GM13976 (cell line): Measurements from ENCODE around the gene NXN.
"Not testable (repeated sequence)": the region's sequence is repeated elsewhere in the genome, so short reads cannot be mapped to it uniquely, and the experiment has no call there.

Source experiments
- DNase-seq: peaks from one replicate; pipeline ENCODE4 v3.0.0; 2012; ENCODE audit warnings: low spot score
- in situ Hi-C: fragments of 300-500 bp; cut with MboI; formaldehyde crosslinking; loops from one replicate; pipeline ENCODE4 v1.12.0; 2022; ENCODE audit warnings: low sequenced_read_pairs, mixed read lengths, inconsistent platforms; ENCODE audit not compliant: unreplicated experiment
- TF ChIP-seq, protein P1 (sequence below): IDR thresholded peaks from 2 replicates; pipeline ENCODE4 v1.5.1; 2012; ENCODE audit warnings: borderline replicate concordance, mild to moderate bottlenecking; ENCODE audit not compliant: insufficient read depth; ENCODE audit errors: extremely low read depth, missing control alignments, control extremely low read depth

Gene NXN

GRCh38 chr17:760371-760770, 219.2 kb downstream of the NXN start:
- DNase-seq, result no peak
- in situ Hi-C loops, result no loop called here
- TF ChIP-seq, protein P1, sequence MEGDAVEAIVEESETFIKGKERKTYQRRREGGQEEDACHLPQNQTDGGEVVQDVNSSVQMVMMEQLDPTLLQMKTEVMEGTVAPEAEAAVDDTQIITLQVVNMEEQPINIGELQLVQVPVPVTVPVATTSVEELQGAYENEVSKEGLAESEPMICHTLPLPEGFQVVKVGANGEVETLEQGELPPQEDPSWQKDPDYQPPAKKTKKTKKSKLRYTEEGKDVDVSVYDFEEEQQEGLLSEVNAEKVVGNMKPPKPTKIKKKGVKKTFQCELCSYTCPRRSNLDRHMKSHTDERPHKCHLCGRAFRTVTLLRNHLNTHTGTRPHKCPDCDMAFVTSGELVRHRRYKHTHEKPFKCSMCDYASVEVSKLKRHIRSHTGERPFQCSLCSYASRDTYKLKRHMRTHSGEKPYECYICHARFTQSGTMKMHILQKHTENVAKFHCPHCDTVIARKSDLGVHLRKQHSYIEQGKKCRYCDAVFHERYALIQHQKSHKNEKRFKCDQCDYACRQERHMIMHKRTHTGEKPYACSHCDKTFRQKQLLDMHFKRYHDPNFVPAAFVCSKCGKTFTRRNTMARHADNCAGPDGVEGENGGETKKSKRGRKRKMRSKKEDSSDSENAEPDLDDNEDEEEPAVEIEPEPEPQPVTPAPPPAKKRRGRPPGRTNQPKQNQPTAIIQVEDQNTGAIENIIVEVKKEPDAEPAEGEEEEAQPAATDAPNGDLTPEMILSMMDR, result no peak

- in situ Hi-C loops, result no loop called here
- TF ChIP-seq, protein P1, result no peak
- DNase-seq, result no peak
Observed at GRCh38 chr17:759964-760363, 219.6 kb downstream of the NXN start.

DNA sequence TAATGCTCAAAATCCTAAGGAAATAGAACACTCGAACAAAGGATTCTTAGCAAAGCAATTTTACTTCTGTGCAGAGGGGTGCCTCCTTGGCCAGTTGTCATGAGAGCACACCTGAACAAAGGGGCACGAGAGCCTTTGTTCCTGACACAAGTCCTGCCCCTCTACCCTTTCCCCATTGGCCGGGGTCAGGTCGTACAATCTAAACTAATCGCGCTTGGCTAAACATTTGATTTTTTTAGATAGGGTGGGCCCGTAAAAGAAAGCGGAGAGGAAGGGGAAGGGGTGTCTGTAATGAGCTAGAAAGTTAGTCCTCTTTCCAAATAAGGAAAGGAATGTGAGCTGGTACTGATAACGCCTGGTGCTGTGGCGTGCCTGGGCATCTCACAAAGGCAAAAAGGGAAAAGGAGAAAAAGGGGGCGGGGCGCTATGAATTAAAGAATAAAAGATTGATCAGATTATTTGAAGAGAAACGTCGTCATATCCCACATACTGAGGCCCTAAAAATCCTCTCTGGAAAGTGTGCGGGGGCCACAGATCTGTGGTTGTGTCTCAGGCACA, 223.5 kb downstream of the NXN start:
- DNase-seq, in situ Hi-C loops: not testable (repeated sequence)

DNA sequence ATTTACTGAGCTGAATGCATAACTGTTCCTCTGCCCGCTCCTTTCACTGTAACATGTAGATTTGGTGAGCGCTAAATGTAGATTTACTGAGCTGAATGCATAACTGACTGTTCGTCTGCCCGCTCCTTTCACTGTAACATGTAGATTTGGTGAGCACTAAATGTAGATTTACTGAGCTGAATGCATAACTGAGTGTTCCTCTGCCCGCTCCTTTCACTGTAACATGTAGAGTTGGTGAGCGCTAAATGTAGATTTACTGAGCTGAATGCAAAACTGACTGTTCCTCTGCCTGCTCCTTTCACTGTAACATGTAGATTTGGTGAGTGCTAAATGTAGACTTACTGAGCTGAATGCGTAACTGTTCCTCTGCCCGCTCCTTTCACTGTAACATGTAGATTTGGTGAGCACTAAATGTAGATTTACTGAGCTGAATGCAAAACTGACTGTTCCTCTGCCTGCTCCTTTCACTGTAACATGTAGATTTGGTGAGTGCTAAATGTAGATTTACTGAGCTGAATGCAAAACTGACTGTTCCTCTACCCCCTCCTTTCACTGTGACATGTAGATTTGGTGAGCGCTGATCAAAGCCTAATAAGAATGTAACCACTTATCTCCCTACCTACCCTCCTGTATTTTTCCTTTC, 224.1 kb downstream of the NXN start:
- DNase-seq, in situ Hi-C loops: not testable (repeated sequence)

- in situ Hi-C loops, result no loop called here
- no peak for DNase-seq
Observed at GRCh38 chr17:753418-753817, 226.2 kb downstream of the NXN start.

DNA sequence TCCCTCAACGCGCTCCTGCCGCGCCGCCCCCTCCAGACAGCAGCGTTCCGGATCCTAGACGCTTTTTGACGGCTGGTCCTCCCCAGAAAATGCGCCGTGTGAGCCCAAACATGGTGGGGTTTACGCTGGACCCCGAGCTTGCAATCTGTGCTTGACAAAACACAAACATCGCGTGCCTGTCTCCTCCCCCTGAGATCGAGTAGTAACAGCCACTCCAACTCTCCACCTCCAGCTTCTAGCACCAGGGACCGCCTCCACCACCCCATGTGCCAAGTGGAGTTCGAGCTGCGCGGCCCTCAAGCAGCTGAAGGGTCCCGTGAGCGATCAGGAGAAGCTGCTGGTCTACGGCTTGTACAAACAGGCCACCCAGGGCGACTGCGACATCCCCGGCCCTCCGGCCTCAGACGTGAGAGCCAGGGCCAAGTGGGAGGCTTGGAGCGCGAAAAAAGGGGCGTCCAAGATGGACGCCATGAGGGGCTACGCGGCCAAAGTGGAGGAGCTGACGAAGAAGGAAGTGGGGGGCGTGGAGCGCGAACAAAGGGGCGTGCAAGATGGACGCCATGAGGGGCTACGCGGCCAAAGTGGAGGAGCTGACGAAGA, 226.9 kb downstream of the NXN start:
- TF ChIP-seq, protein P1, result no peak
- in situ Hi-C loops, result no loop called here
- DNase-seq, result no peak

More at GRCh38 chr17:753418-753817, 226.2 kb downstream of the NXN start:
- TF ChIP-seq, protein P1, result no peak

DNA sequence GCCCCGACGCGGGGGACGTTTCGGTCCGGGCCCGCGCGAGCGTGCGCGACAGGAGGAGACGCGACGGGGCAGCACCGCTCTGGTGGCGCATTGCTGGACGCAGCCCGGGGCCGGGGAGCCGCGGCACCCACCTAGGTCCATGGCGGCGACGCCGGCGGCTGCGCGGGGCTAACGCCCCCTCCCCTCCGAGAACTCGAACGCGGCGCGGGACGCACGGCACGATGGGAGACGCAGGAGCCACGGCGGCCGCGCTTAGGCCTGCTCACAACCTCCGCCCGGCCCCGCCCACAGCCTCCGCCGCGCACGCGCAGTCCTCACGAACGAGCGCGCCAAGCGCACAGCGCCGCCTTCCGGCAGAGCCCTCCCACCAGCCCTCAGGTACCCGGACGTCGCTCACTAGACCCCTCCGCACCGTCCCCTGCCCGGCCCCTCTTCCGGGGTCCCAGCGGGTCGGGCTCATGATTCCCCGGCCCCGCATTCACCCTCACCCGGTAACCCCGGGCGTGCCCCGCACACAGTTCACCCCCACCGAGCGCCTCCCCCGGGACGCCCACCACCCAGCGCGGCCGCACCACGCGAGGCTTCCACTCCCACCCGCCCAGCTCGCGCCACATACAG, 227.5 kb downstream of the NXN start, which contains the start of gene GEMIN4:
Gene GEMIN4 (minus strand): TSS at position 263 of the 618 bp plus-strand sequence. CDS start 122 bp downstream, at position 141.
- in situ Hi-C loops, result no loop called here
- peak; percentile 99 for DNase-seq
- TF ChIP-seq, protein P1, result peak; percentile 94
